HG03064 (cell line): Measurements from ENCODE around the gene CPPED1.

Experiments
- ATAC-seq: cut with Tn5 transposase; IDR thresholded peaks from one replicate; pipeline ENCODE4 v1.9.1; 2021; ENCODE audit warnings: low read depth; ENCODE audit not compliant: unreplicated experiment

CPPED1 gene

GRCh38 chr16:12742741-12743140 is 60.9 kb downstream of the CPPED1 start:
- ATAC-seq: no peak

GRCh38 chr16:12740986-12741610 is 62.6 kb downstream of the CPPED1 start:
- no peak for ATAC-seq

DNA sequence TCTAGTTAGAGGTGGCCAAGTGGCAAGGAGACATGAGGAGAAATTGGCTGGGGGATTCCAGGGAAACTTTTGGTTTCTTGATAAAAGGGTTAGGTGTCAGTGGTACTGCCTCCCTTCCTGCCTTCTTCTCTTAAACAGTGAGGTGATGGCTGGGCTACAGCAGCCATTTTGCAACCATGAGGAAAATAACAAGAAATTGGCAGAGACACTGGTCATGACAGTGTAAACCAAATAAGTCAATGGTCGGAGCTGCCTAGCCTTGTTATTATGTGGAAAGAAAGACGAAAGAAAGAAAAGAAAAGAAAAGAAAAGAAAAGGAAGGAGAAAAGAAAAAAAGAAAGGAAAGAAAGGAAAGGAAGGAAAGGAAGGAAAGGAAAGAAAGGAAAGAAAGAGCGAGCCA is 63.9 kb downstream of the CPPED1 start:
- ATAC-seq: no peak

GRCh38 chr16:12737563-12737962 is 66.1 kb downstream of the CPPED1 start:
- ATAC-seq: no peak

- ATAC-seq: no peak
These were observed 67.9 kb downstream of the CPPED1 start for GRCh38 chr16:12735805-12736204.

- no peak for ATAC-seq
These were observed 71.1 kb downstream of the CPPED1 start for GRCh38 chr16:12732600-12732999.

- ATAC-seq: no peak
These were observed 74.2 kb downstream of the CPPED1 start for GRCh38 chr16:12729448-12729847.

GRCh38 chr16:12728469-12728868 is 75.2 kb downstream of the CPPED1 start:
- no peak for ATAC-seq

DNA sequence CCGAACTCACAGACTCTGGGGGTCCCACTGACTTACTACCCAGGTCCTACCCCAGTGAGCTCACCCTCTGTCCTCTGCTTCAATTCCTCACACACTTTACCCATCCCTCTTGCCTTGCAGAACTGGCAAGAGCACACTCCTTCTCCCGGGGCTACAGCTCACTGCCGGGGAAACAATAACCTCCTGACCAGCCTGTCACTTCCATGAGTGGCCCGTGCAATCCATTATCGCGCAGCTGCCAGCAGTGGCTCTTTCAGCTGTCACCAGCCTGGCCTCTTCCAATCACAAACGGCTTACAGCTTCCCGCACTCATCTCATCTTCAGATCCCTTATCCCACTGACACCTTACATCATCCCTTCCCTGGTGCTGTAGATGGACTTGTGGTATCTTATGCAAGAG is 79.5 kb downstream of the CPPED1 start:
- no peak for ATAC-seq

GRCh38 chr16:12723681-12724080 is 80.0 kb downstream of the CPPED1 start:
- ATAC-seq: no peak

- no peak for ATAC-seq
These were observed 81.8 kb downstream of the CPPED1 start for GRCh38 chr16:12721841-12722421.

DNA sequence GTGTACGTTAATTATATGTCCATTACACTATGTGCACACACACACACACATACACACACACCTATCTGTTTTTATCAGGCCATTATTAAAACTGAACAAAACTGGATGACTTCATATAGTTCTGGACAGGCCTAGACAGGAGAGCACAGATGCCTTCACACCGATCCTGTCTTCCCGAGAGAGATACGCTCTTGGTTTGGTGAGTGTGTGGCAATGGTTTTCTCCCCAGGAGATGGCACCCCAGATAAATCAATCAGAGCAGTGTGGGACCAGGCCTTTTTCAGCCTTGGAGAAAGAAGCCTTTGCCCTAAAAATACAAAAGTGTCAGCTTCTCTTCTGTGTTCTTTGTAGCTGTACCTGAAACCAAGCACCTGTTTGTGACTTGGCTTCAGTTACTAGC is 83.7 kb downstream of the CPPED1 start:
- no peak for ATAC-seq

- ATAC-seq: no peak
These were observed 87.0 kb downstream of the CPPED1 start for GRCh38 chr16:12716658-12717057.

GRCh38 chr16:12709807-12710206 is 93.9 kb downstream of the CPPED1 start:
- ATAC-seq: no peak

GRCh38 chr16:12708266-12708665 is 95.4 kb downstream of the CPPED1 start:
- no peak for ATAC-seq

GRCh38 chr16:12706628-12707027 is 97.1 kb downstream of the CPPED1 start:
- ATAC-seq: no peak

DNA sequence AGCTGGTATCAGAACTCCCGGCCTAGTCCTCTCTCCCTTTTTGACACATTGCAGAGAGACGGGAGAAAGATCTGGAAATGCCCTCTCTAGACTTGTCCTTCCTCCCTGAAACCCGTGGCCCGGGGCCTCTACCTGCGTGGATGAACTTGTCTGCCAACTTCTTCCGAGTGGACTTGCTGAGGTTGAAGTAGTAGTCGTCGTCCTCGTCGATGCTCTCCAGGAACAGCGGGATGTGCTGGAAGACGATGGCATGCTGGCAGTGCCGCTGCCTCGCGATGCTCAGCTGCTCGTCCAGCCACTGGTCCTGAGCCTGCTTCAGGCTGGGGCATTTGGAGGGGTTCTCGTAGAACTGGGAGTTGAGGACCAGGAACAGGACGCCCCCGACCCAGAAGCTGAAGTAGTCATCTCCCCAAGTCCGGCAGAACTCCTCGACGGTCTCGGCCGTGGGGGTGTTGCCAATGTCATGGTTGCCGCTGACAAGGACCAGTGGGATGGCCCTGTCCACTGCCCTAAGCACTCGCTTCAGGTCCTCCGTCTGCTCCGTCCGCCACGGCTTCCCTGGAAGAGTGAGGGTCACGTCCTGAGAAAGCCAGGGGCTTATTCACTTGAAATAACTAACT is 99.1 kb downstream of the CPPED1 start:
- ATAC-seq: no peak

DNA sequence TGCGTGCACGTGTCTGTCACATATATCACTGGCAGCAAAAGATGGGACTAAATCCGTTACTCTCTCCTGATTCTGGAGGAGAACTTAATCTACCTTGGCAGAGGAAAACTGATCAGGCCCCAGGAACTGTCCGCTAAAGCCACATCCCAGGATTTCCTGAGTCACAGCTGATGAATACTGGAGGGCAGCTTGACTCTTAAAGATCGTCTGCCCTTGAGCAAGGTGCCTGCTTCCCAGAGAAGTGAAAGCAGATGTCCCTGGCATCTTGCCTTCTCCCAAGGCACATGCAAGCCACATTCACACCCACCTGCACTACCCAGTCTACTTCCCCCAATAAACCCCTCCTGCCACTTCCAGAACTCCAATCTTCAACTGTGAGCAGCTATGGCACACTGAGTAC is 99.8 kb downstream of the CPPED1 start:
- ATAC-seq: no peak

DNA sequence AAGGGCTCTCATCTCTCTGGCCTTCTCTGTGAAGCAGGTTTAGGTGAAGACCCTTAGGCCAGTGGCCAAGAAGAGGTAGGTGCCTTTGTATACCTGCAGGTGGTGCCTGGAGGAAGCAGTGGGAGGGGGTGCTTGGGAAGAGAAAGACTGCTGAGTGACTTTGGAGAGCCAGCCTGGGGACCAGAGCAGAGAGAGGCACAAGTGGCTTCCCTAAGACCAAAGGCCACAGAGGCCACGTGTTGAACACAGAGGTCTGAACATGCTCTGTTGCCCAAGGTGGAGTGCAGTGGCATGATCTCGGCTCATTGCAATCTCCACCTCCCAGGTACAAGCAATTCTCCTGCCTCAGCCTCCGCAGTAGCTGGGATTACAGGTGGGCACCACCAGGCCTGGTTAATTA is 103.5 kb downstream of the CPPED1 start:
- no peak for ATAC-seq

- ATAC-seq: no peak
These were observed 104.5 kb downstream of the CPPED1 start for GRCh38 chr16:12699161-12699560.

- ATAC-seq: no peak
These were observed 106.2 kb downstream of the CPPED1 start for GRCh38 chr16:12697437-12697836.

GRCh38 chr16:12695454-12695853 is 108.2 kb downstream of the CPPED1 start:
- no peak for ATAC-seq
